Thoracic aorta (tissue), 2 donors: ENCODE measurements around the gene NLRP12. TPM values are rescaled to one million over a fixed set of nuclear protein-coding genes. Genes with fewer than 3 reads are reported as not detected.

Experiments
- ATAC-seq: fragments of 150-250 bp; one replicate; pipeline ENCODE4 v1.8.0; 2017; ENCODE audit warnings: low read depth; ENCODE audit not compliant: insufficient number of reproducible peaks, low FRiP score
- DNase-seq: peaks from one replicate; pipeline ENCODE4 v3.0.0-alpha.2; 2020; ENCODE audit warnings: low spot score
- H3K27ac ChIP-seq, 2 donors: fragments of 200-600 bp; sonication (generic); 1 replicate in 1 of 2; 2 replicates in 1 of 2; pipeline ENCODE4 v1.5.1; 2016; ENCODE audit warnings: mild to moderate bottlenecking in 2 of 2, moderate library complexity in 2 of 2
- H3K27me3 ChIP-seq: fragments of 200-600 bp; sonication (generic); replicated peaks from 2 replicates; pipeline ENCODE4 v1.6.0; 2016; ENCODE audit warnings: mild to moderate bottlenecking; ENCODE audit not compliant: insufficient read depth
- H3K36me3 ChIP-seq: fragments of 200-600 bp; sonication (generic); one replicate; pipeline ENCODE4 v1.5.1; 2016
- H3K4me1 ChIP-seq, 2 donors: fragments of 200-600 bp; sonication (generic); 1 replicate in 1 of 2; 2 replicates in 1 of 2; pipeline versions ENCODE4 v1.5.1 to v1.6.0; 2016; ENCODE audit warnings: low read depth in 2 of 2, mild to moderate bottlenecking in 1 of 2; ENCODE audit not compliant: control insufficient read depth in 1 of 2
- H3K4me3 ChIP-seq: fragments of 200-600 bp; sonication (generic); 2 replicates; pipeline ENCODE4 v1.5.1; 2016; ENCODE audit warnings: mild to moderate bottlenecking
- H3K9me3 ChIP-seq: fragments of 200-600 bp; sonication (generic); 2 replicates; pipeline ENCODE4 v1.5.1; 2016
- CTCF ChIP-seq: fragments of 200-600 bp; sonication (generic); IDR thresholded peaks from one replicate; pipeline ENCODE4 v1.5.1; 2019; ENCODE audit warnings: antibody characterized with exemption
- total RNA-seq, 2 donors: library from RNA; depleted of rRNA; stranded (reverse); fragments of >200 nt; gene quantifications; one replicate each; pipeline versions ENCODE4 v1.1.0 to v1.2.3, GENCODE V29; 2016

The NLRP12 gene
- total RNA-seq, 2 donors from 2014 or later, result 1.4 to 3.1 TPM

GRCh38 chr19:53812335-53812734 is 11.8 kb downstream of the NLRP12 start:
- no peak for DNase-seq
- no peak overlapping the region for H3K27ac ChIP-seq
- TF ChIP-seq CTCF, result no peak
- no peak for ATAC-seq
- H3K36me3 ChIP-seq, result no peaks in the 10 kb centered on the region
- no peak overlapping the region for H3K4me3 ChIP-seq
- H3K4me1 ChIP-seq, result no peaks in the 10 kb centered on the region
- no peaks in the 10 kb centered on the region for H3K27me3 ChIP-seq
- no peaks in the 10 kb centered on the region for H3K9me3 ChIP-seq

- Histone ChIP-seq H3K27me3 (no peaks in the 10 kb centered on the region), H3K27ac (no peak overlapping the region), H3K4me3 (no peak overlapping the region), H3K36me3 (no peaks in the 10 kb centered on the region), H3K9me3 (no peaks in the 10 kb centered on the region), H3K4me1 (no peaks in the 10 kb centered on the region)
- no peak for TF ChIP-seq CTCF
- ATAC-seq (no peak), DNase-seq (no peak)
These were observed 13.2 kb downstream of the NLRP12 start for GRCh38 chr19:53810891-53811290.

GRCh38 chr19:53810187-53810546 is 13.9 kb downstream of the NLRP12 start:
- Histone ChIP-seq H3K27me3 (no peaks in the 10 kb centered on the region), H3K36me3 (no peaks in the 10 kb centered on the region), H3K9me3 (no peaks in the 10 kb centered on the region), H3K4me3 (no peak overlapping the region), H3K4me1 (no peaks in the 10 kb centered on the region), H3K27ac (no peak overlapping the region)
- DNase-seq (no peak), ATAC-seq (no peak)
- no peak for TF ChIP-seq CTCF

- H3K27ac ChIP-seq, result no peak overlapping the region
- H3K36me3 ChIP-seq, result no peaks in the 10 kb centered on the region
- no peak for TF ChIP-seq CTCF
- ATAC-seq, result no peak
- no peak for DNase-seq
- no peaks in the 10 kb centered on the region for H3K9me3 ChIP-seq
- H3K4me1 ChIP-seq, result no peaks in the 10 kb centered on the region
- H3K4me3 ChIP-seq, result no peak overlapping the region
- H3K27me3 ChIP-seq, result no peaks in the 10 kb centered on the region
These were observed 14.5 kb downstream of the NLRP12 start for GRCh38 chr19:53809518-53810186.

GRCh38 chr19:53808710-53809125 is 15.4 kb downstream of the NLRP12 start:
- H3K9me3 ChIP-seq, result no peaks in the 10 kb centered on the region
- no peak overlapping the region for H3K27ac ChIP-seq
- no peaks in the 10 kb centered on the region for H3K4me1 ChIP-seq
- H3K36me3 ChIP-seq, result no peaks in the 10 kb centered on the region
- no peak for TF ChIP-seq CTCF
- DNase-seq, result no peak
- H3K27me3 ChIP-seq, result no peaks in the 10 kb centered on the region
- ATAC-seq, result no peak
- no peak overlapping the region for H3K4me3 ChIP-seq
